HEK293 (cell line): ENCODE measurements around the gene PARD3.

Experiments
- CTCF ChIA-PET: fragments of 350-600 bp; formaldehyde crosslinking; extraction: SDS; loops from one replicate; lab custom pipeline; 2021; ENCODE audit warnings: antibody characterized with exemption; lab: Yijun Ruan, JAX
- POLR2A ChIA-PET: fragments of 300-600 bp; formaldehyde crosslinking; extraction: SDS; loops from one replicate; lab custom pipeline; 2020; ENCODE audit warnings: antibody characterized with exemption, inconsistent platforms; lab: Yijun Ruan, JAX
- H3K27ac ChIP-seq: fragments of 200-500 bp; sonication (Bioruptor generic); 2 replicates; pipeline ENCODE4 v1.5.1; 2014; ENCODE audit warnings: low read depth, low read length, control low read depth, inconsistent platforms; ENCODE audit errors: extremely low read depth
- H3K36me3 ChIP-seq, 2 experiments: fragments of 200-500 bp in 1 of 2; sonication (Bioruptor generic) in 1 of 2; 1 replicate in 1 of 2; 2 replicates in 1 of 2; pipeline ENCODE4 v1.5.1; 2014 to 2017; ENCODE audit warnings: inconsistent platforms in 2 of 2, low read length in 2 of 2; ENCODE audit not compliant: control insufficient read depth in 2 of 2, insufficient read depth in 1 of 2
- H3K4me1 ChIP-seq: fragments of 200-500 bp; sonication (Bioruptor generic); 2 replicates; pipeline ENCODE4 v1.5.1; 2014; ENCODE audit warnings: mild to moderate bottlenecking, low read length, inconsistent platforms; ENCODE audit not compliant: control insufficient read depth, insufficient read depth
- H3K4me3 ChIP-seq: 2 replicates; pipeline ENCODE4 v1.5.1; 2011; ENCODE audit warnings: low read depth, mild to moderate bottlenecking, control low read depth, low read length, moderate library complexity
- H3K9me3 ChIP-seq: fragments of 200-500 bp; sonication (Bioruptor generic); 2 replicates; pipeline ENCODE4 v1.5.1; 2014; ENCODE audit warnings: low read depth, low read length, inconsistent platforms; ENCODE audit not compliant: control insufficient read depth, insufficient read depth
- GLIS1 ChIP-seq: fragments of 450-650 bp; formaldehyde crosslinking; IDR thresholded peaks from 2 replicates; pipeline ENCODE4 v1.5.1; 2016; ENCODE audit warnings: missing biosample characterization, missing genetic modification characterization
- HOXD13 ChIP-seq: sonication (generic); formaldehyde crosslinking; IDR thresholded peaks from 2 replicates; pipeline ENCODE4 v1.8.0; 2022; ENCODE audit warnings: missing genetic modification reagents, borderline replicate concordance
- KLF10 ChIP-seq: fragments of 450-650 bp; IDR thresholded peaks from 2 replicates; pipeline ENCODE4 v1.5.1; 2018; ENCODE audit warnings: missing biosample characterization, mild to moderate bottlenecking, missing genetic modification characterization
- MZF1 ChIP-seq: fragments of 450-650 bp; formaldehyde crosslinking; IDR thresholded peaks from 2 replicates; pipeline ENCODE4 v1.5.1; 2017; ENCODE audit warnings: missing biosample characterization, missing genetic modification characterization, borderline replicate concordance
- PRDM10 ChIP-seq: fragments of 450-650 bp; formaldehyde crosslinking; IDR thresholded peaks from 2 replicates; pipeline ENCODE4 v1.5.1; 2016; ENCODE audit warnings: missing biosample characterization, missing genetic modification characterization
- SCRT1 ChIP-seq: fragments of 450-650 bp; formaldehyde crosslinking; IDR thresholded peaks from 2 replicates; pipeline ENCODE4 v1.5.1; 2016; ENCODE audit warnings: missing biosample characterization, missing genetic modification characterization, borderline replicate concordance
- SCRT2 ChIP-seq: fragments of 450-650 bp; formaldehyde crosslinking; IDR thresholded peaks from 2 replicates; pipeline ENCODE4 v1.5.1; 2016; ENCODE audit warnings: missing biosample characterization, missing genetic modification characterization
- ZBTB26 ChIP-seq: fragments of 450-650 bp; formaldehyde crosslinking; optimal IDR thresholded peaks from 2 replicates; pipeline ENCODE3; 2016; ENCODE audit warnings: missing biosample characterization, mild to moderate bottlenecking, missing genetic modification characterization
- ZNF155 ChIP-seq: fragments of 450-650 bp; formaldehyde crosslinking; IDR thresholded peaks from 2 replicates; pipeline ENCODE4 v1.5.1; 2016; ENCODE audit warnings: missing biosample characterization, missing genetic modification characterization
- ZNF214 ChIP-seq: fragments of 450-650 bp; formaldehyde crosslinking; IDR thresholded peaks from 2 replicates; pipeline ENCODE4 v1.5.1; 2017; ENCODE audit warnings: missing biosample characterization, mild to moderate bottlenecking, missing genetic modification characterization, borderline replicate concordance
- ZNF221 ChIP-seq: fragments of 450-650 bp; formaldehyde crosslinking; IDR thresholded peaks from 2 replicates; pipeline ENCODE4 v1.5.1; 2017; ENCODE audit warnings: missing biosample characterization, missing genetic modification characterization, borderline replicate concordance
- ZNF274 ChIP-seq, 2 experiments: fragments of 200-500 bp in 1 of 2; fragments of 450-650 bp in 1 of 2; sonication (Bioruptor generic) in 1 of 2; formaldehyde crosslinking in 1 of 2; IDR thresholded peaks; 2 replicates each; pipeline versions ENCODE4 v1.5.1 to v1.6.1; 2014 to 2016; ENCODE audit warnings: borderline replicate concordance in 1 of 2, inconsistent platforms in 1 of 2, low read length in 1 of 2, missing biosample characterization in 1 of 2, missing genetic modification characterization in 1 of 2
- ZNF302 ChIP-seq: fragments of 450-650 bp; formaldehyde crosslinking; IDR thresholded peaks from 2 replicates; pipeline ENCODE4 v1.5.1; 2016; ENCODE audit warnings: missing biosample characterization, missing genetic modification characterization, low read depth
- ZNF488 ChIP-seq: fragments of 450-650 bp; formaldehyde crosslinking; IDR thresholded peaks from 2 replicates; pipeline ENCODE4 v1.5.1; 2016; ENCODE audit warnings: missing biosample characterization, missing genetic modification characterization
- ZNF510 ChIP-seq: fragments of 450-650 bp; formaldehyde crosslinking; IDR thresholded peaks from 2 replicates; pipeline ENCODE4 v1.5.1; 2018; ENCODE audit warnings: mild to moderate bottlenecking, missing genetic modification characterization, missing biosample characterization; ENCODE audit not compliant: insufficient replicate concordance
- ZNF521 ChIP-seq: fragments of 450-650 bp; formaldehyde crosslinking; IDR thresholded peaks from 2 replicates; pipeline ENCODE4 v1.5.1; 2017; ENCODE audit warnings: missing biosample characterization, mild to moderate bottlenecking, missing genetic modification characterization
- ZNF548 ChIP-seq: fragments of 450-650 bp; formaldehyde crosslinking; IDR thresholded peaks from 2 replicates; pipeline ENCODE4 v1.5.1; 2016; ENCODE audit warnings: missing biosample characterization, missing genetic modification characterization
- ZNF629 ChIP-seq: fragments of 450-650 bp; formaldehyde crosslinking; IDR thresholded peaks from 2 replicates; pipeline ENCODE4 v1.5.1; 2017; ENCODE audit warnings: missing biosample characterization, missing genetic modification characterization
- ZNF701 ChIP-seq: fragments of 450-650 bp; formaldehyde crosslinking; IDR thresholded peaks from 2 replicates; pipeline ENCODE4 v1.5.1; 2016; ENCODE audit warnings: missing biosample characterization, missing genetic modification characterization
- ZNF830 ChIP-seq: fragments of 450-650 bp; IDR thresholded peaks from 2 replicates; pipeline ENCODE4 v1.5.0; 2018; ENCODE audit warnings: missing biosample characterization, missing genetic modification characterization, low read depth, mild to moderate bottlenecking, moderate library complexity

Gene PARD3

GRCh38 chr10:34254596-34254995, 560.5 kb downstream of the PARD3 start (continued):
- TF ChIP-seq PRDM10 (tag by site-specific recombination) (peak; percentile 55), ZNF214 (tag by site-specific recombination) (no peak), ZNF548 (tag by site-specific recombination) (no peak), ZNF521 (tag by site-specific recombination) (no peak), SCRT2 (tag by site-specific recombination) (no peak), ZNF155 (tag by site-specific recombination) (no peak), HOXD13 (CRISPR knock-in tag) (no peak)

GRCh38 chr10:34252111-34252510, 563.0 kb downstream of the PARD3 start:
- no peaks in the 10 kb centered on the region for H3K36me3 ChIP-seq
- H3K4me1 ChIP-seq, result peaks cover 13% of the 10 kb centered on the region
- no peaks in the 10 kb centered on the region for H3K9me3 ChIP-seq
- TF ChIP-seq ZNF830 (tag by site-specific recombination) (no peak), ZNF629 (tag by site-specific recombination) (no peak), ZNF701 (tag by site-specific recombination) (no peak), GLIS1 (tag by site-specific recombination) (peak; percentile 76), ZNF302 (tag by site-specific recombination) (no peak), SCRT1 (tag by site-specific recombination) (peak; percentile 48; the same call in 1 of the 2 replicates), ZNF221 (tag by site-specific recombination) (no peak), SCRT2 (tag by site-specific recombination) (peak; percentile 87), ZNF488 (tag by site-specific recombination) (no peak), ZNF274 (IDR thresholded peaks at IDR 0.05; ENCODE audit: low read length) (no peak), ZNF274 (tag by site-specific recombination; IDR thresholded peaks at IDR 0.05; ENCODE audit: borderline replicate concordance) (no peak)
- no peak overlapping the region for H3K4me3 ChIP-seq
- no peak overlapping the region for H3K27ac ChIP-seq
- ChIA-PET CTCF (no interaction called here), POLR2A (no interaction called here)

- TF ChIP-seq KLF10 (tag by site-specific recombination) (no peak), MZF1 (tag by site-specific recombination) (no peak), ZNF510 (tag by site-specific recombination) (no peak), ZBTB26 (tag by site-specific recombination) (no peak)
- Histone ChIP-seq H3K9me3 (no peaks in the 10 kb centered on the region), H3K4me1 (peaks cover 13% of the 10 kb centered on the region), H3K36me3 (no peaks in the 10 kb centered on the region), H3K4me3 (no peak overlapping the region), H3K27ac (no peak overlapping the region)
- POLR2A ChIA-PET, result no interaction called here
- CTCF ChIA-PET, result interaction anchor here (0.5 to 1.4 kb wide), 5 partner anchors 9 to 856 kb away, joined by 3 to 5 read pairs (median 3); no protein-coding TSS in a partner anchor
Measured at GRCh38 chr10:34251177-34251576, 563.9 kb downstream of the PARD3 start.
